ENCODE data around the gene PGAM5.

PGAM5 gene

GRCh38 chr12:132710405-132711079 lies at the start of gene PGAM5:
PGAM5 (plus strand) TSS chr12:132710842; CDS start chr12:132710877, 35 bp downstream.
- peak; percentile 85 for DNase-seq (ENCODE audit: low spot score)

GRCh38 chr12:132660996-132661395 lies 49.6 kb upstream of the PGAM5 start:
- no peak for DNase-seq (ENCODE audit: low spot score)

DNA sequence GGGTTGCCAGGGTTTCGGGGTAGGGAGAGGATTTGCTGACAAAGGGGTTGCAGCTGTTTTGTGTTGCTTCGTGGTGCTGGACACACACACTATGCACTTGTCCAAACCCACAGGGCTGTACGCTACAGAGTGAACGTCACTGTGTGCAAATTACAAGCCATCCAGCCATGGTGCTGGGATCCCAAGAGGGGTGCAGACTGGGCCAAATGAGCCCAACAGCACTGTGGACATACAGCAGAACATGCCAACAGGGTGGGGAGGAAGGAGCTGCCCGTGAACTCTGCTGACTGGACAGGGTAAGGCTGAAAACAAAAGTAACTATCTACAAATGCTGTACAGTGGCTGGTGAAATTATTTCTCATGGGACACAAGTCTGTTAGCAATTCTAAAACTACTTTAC lies 48.7 kb upstream of the PGAM5 start:
- no peak for DNase-seq (ENCODE audit: low spot score)

DNA sequence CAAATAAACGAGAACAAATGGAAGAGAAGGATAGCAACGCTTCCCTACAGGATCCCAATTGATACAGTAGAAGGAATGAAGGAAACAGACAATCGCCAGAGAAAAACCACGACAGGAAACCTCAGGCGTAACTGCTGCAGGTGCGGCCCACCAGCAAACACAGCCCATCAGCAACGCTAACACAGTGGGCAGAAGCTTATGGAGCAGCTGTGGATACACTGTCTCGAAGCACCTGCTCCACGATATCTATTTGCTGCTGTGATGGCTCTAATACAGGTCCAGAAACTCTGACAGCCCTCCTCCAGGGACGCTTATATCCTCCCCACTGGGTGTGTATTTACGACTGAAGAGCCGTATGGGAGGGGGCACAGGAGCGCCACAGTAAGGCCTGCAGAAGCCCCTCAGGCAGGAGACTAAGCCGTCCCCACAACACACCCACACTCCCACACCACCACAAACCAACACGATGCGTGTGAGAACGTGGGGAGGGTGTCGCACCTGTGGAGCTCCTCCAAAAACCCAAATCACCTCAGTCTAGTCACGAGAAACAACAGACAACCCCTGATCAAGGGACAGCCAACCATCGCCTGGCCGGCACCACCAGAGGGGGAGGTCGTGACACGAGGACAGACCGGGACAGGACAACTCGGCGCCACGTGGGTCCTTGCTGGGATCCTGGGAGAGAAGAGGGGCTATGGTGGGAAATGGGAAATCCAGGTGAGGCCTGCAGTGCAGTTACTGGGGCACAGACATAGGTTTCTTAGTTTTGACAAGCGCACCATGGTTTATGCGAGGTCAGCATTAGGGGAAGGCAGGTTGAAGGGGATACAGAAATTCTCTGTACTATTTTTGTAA lies 47.5 kb upstream of the PGAM5 start:
- no peak for DNase-seq (ENCODE audit: low spot score)

DNA sequence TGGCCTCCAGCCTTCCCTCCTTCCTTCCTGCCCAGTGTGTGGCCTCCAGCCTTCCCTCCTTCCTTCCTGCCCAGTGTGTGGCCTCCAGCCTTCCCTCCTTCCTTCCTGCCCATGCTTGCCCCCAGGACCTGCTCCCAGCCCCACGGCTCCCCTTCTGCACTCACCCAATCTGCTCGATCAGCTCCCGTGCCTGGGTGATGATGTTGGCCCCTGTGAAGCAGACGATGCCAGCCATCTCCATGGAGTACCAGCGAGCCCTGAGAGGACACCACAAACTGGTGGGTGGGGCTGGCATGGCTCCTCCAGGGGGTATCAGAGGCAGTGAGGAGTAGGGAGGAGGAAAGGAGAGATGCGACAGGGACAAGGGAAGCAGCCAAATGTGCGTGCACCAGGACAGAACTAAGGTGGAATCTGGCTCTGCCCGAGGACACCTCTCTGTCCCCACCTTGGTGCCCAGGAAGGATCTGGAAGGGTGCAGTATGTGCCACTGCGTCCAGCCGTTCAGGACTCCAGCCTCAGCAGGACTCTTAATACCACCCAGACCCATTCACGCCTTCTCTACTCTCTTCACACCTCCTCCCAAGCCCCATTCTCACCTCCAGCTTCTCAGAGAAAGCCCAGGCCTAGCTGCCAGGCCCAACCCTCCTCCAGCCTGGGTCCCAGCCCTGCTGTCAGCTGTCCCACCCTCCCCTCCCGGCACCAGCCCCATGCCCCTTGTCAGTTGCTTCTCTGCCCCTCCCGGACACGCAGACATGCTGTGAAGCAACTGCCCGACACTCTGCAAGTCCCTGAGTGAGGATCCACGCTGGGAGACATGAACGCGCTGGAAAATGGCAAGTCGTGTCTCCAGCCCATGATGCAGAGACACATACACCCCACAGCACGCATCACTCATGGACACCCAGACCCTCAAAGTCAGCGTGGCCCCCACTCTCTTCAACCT lies 46.2 kb upstream of the PGAM5 start:
- DNase-seq (ENCODE audit: low spot score) = no peak

- no peak for DNase-seq (ENCODE audit: low spot score)
Observed at GRCh38 chr12:132665149-132665491, 45.5 kb upstream of the PGAM5 start.

DNA sequence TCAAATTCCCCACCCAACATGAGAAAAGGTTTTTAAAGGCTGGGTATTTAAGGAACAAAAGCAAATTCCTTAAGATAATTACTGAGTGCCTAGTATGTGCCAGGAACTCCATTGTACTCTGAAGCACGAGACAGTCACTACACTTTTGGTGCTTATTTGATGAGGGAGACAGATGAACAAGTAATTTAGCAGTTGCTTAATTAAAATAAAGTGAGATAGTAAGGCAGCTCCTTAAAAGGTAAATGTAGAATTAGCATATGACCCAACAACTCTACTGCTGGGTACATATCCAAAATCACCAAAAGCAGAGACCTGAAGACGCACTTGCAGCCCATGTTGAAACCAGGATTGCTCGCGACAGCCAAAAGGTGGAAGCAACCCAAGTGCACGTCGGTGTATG lies 44.8 kb upstream of the PGAM5 start:
- no peak for DNase-seq (ENCODE audit: low spot score)

DNA sequence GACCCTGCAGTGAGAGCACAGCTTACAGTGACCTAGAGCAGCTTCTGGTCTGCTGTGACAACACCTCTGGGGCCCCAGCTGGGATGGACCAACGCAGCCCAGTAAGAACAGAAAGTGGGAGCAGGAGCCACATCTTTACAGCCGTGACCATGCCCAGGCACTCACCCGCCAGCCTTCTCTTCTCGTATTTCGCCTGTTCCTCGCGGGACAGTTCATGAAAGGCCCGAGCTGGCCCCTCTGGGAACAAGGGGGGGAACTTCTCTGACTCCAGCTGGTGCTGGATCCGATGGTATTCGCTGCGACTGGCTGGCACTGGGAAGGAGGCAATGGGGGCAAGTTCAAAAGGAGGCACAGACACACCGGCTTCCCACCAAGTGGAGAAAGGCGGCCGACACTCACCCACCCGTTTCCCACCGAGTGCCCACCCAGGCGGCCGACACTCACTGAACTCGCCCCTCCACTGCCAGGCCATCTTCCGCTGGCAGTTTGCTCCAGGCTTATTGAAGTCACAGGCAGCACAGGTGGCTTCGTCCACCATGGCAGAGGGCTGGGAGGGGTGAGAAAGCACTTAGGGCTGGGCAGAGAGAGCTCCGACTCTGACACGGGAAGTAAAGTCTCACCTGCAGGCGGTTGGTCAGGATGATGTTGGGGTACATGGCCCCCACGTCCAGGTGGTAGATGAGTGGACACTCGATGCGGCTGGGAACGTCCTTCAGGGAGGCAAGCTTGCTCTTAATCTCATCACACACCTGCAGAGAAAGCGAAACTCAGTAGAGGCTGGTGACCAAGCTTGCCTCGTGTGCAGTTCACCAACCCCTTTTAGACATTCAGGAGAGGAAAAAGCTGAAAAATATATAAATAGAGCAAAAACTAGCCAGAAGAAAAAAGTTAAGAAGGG lies 42.2 kb upstream of the PGAM5 start:
- DNase-seq (ENCODE audit: low spot score) = no peak

- DNase-seq (ENCODE audit: low spot score) = no peak
Observed at GRCh38 chr12:132669166-132669879, 41.3 kb upstream of the PGAM5 start.

- no peak for DNase-seq (ENCODE audit: low spot score)
Observed at GRCh38 chr12:132672116-132672515, 38.5 kb upstream of the PGAM5 start.

- no peak for DNase-seq (ENCODE audit: low spot score)
Observed at GRCh38 chr12:132672678-132673077, 38.0 kb upstream of the PGAM5 start.

- DNase-seq (ENCODE audit: low spot score) = no peak
Observed at GRCh38 chr12:132673288-132674179, 37.1 kb upstream of the PGAM5 start.

GRCh38 chr12:132674561-132674960 lies 36.1 kb upstream of the PGAM5 start:
- DNase-seq (ENCODE audit: low spot score) = no peak

GRCh38 chr12:132675757-132676432 lies 34.7 kb upstream of the PGAM5 start:
- no peak for DNase-seq (ENCODE audit: low spot score)

DNA sequence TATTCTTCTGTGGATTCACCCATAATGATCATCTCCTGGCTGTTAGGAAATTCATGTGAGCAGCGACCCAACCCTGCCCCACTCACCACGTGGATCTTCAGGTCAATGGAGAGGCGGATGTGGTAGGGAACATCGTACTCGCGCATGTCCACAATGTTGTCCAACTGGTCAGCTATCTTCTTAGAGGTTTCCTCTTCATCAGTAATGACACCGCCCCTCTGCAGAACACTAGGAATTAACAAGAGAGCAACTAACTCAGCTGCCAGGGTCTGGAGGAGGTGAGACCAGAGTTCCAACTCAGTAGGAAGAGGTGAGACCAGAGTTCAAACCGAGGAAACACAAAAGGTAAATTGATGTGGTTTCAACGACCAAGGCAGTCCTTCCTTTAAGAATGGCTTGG lies 33.1 kb upstream of the PGAM5 start:
- no peak for DNase-seq (ENCODE audit: low spot score)

DNA sequence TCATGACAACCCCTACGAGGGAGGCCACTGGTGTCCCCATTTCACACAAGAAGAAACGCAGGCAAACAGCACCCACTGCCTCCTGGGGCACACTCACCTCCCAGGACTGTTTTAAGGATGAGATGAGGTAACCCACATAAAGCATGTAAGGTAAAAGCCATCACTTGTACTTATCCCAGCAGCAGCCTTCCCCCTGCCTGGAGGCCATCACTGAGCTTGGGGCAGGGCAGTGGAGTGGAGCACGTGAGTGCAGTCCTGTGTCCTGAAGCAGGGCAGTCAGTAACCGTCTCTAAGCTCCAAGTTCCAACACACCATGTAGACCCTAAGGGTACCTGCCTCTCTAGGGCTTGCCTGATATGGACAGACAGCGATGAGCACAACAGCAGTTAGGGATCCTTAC lies 25.2 kb upstream of the PGAM5 start:
- no peak for DNase-seq (ENCODE audit: low spot score)

DNA sequence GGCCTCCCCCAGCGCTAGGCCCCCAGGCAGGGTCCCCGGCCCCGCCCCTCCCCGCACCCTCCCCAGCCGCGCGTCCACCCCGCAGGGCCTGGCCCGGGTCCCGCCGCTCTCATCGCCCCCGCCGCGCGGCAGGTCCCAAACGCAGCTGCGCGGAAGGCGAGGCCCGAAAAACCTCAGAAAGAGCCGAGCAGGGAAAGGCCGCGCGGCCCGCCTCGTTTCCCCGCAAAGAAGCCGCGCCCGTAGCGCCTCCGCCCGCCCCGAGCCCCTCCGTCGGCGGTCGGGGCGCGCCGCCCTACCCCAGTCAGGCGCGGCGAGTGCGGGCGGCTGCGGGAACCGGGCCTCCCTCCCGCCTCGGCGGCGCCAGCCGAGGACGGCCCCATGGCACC lies 23.8 kb upstream of the PGAM5 start:
- DNase-seq (ENCODE audit: low spot score) = no peak

DNA sequence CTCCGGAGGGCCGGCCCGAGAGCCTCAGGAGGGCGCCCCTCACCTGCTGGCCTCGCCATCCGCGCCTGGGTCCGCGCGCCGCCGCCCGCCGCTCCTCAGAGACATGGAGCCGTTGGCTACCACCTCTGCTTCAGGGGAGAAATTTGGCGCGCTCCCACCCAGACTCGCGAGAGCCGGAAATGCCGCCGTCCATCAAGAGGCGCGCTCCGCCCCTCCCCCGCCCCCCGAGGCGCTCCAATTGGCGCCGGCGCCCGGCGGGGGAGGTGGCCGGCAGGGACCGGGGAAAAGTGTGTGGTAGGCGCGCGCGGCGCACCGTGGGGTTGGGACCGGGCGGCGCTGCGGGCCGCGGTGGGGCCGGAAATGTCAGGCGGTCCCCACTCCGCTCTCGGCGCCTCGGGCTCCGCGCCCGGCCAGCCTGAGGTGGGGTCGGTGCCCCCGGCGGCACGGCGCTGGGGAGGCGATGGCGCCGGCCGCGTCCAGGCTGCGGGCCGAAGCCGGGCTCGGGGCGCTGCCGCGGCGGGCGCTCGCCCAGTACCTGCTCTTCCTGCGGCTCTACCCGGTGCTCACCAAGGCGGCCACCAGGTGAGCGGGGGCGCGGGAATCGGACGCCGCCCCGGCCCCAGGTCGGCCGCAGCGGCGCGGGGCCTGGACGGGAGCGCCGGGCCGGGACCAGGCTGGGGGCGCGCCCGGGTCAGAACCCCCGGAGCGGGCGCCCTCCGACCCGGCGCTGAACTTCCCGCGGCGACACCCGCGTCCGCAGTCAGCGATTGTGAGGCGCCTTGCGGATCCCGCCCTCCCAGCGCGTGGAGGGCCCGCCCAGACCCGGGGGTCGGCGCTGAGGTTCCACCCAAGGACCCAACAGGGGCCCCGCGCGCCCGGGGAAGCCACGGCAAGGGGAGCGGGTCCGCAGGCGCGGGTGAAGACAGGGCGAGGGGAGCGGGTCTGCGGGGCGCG lies 23.2 kb upstream of the PGAM5 start, which contains the start of the genes POLE and PXMP2:
TSS of gene POLE (minus strand) at position 132 of the 954 bp plus-strand sequence. CDS start at position 105, 27 bp downstream.
TSS of gene PXMP2 (plus strand) at position 377 of the 954 bp plus-strand sequence. CDS start at position 461, 84 bp downstream.
- peak; percentile 93 for DNase-seq (ENCODE audit: low spot score)

Data from RKO (cell line).